Activated CD4-positive, alpha-beta memory T cell treated with anti-CD3 and anti-CD28 coated beads, Interleukin-2, amount 10 ng/mL, durations not matched to agents 7 days and 5 days (primary cell): ENCODE data around the gene LRRTM1. TPM values are rescaled to one million over a fixed set of nuclear protein-coding genes. Genes with fewer than 3 reads are reported as not detected.

ENCODE experiments used
- CTCF ChIA-PET: fragments of 350-600 bp; sonication (Branson Sonifier 250); formaldehyde crosslinking; loops from one replicate; lab custom pipeline; 2021; ENCODE audit warnings: antibody characterized with exemption, inconsistent platforms; lab: Charles Lee
- POLR2A ChIA-PET: fragments of 350-600 bp; sonication (Branson Sonifier 250); formaldehyde crosslinking; loops from one replicate; lab custom pipeline; 2021; ENCODE audit warnings: antibody characterized with exemption; lab: Charles Lee
- DNase-seq: peaks from one replicate; pipeline ENCODE4 v3.0.0-alpha.2; 2020
- H3K27ac Mint-ChIP-seq: one replicate; pipeline ENCODE4 v1.8.0; 2021; ENCODE audit warnings: mild to moderate bottlenecking, mixed read lengths
- H3K27me3 Mint-ChIP-seq: one replicate; pipeline ENCODE4 v1.8.0; 2021; ENCODE audit warnings: mixed read lengths
- H3K36me3 Mint-ChIP-seq: one replicate; pipeline ENCODE4 v1.8.0; 2021; ENCODE audit warnings: low read depth, mixed read lengths
- H3K4me1 Mint-ChIP-seq: one replicate; pipeline ENCODE4 v1.8.0; 2021; ENCODE audit warnings: mixed read lengths
- H3K4me3 Mint-ChIP-seq: one replicate; pipeline ENCODE4 v1.8.0; 2021; ENCODE audit warnings: mild to moderate bottlenecking, mixed read lengths
- H3K9me3 Mint-ChIP-seq: one replicate; pipeline ENCODE4 v1.8.0; 2021; ENCODE audit warnings: mixed read lengths
- total RNA-seq, 2 experiments: library from RNA; stranded (reverse); gene quantifications; one replicate each; pipeline ENCODE4 v1.2.3, GENCODE V29; 2021

Gene LRRTM1
- total RNA-seq: not detected

- Mint-ChIP-seq H3K36me3 (no peaks in the 10 kb centered on the region), H3K9me3 (peaks cover 3% of the 10 kb centered on the region), H3K4me3 (no peak within 1 kb of the TSS), H3K27ac (no peak within 1 kb of the TSS), H3K4me1 (no peaks in the 10 kb centered on the region), H3K27me3 (peaks cover 30% of the 10 kb centered on the region)
- no peak for DNase-seq
- ChIA-PET CTCF (no interaction called here), POLR2A (no interaction called here)
Measured at GRCh38 chr2:80303909-80304837, at the start of gene LRRTM1. Gene LRRTM1, minus strand, starts transcription at chr2:80304752. Its CDS starts 933 bp downstream, at chr2:80303819.

GRCh38 chr2:80351231-80351630 is 46.7 kb upstream of the LRRTM1 start:
- POLR2A ChIA-PET: no interaction called here
- DNase-seq: no peak
- H3K4me3 Mint-ChIP-seq: no peak overlapping the region
- H3K27ac Mint-ChIP-seq: no peak overlapping the region
- H3K4me1 Mint-ChIP-seq: no peaks in the 10 kb centered on the region
- no peaks in the 10 kb centered on the region for H3K27me3 Mint-ChIP-seq
- no peaks in the 10 kb centered on the region for H3K36me3 Mint-ChIP-seq
- CTCF ChIA-PET: no interaction called here
- H3K9me3 Mint-ChIP-seq: no peaks in the 10 kb centered on the region

- no peaks in the 10 kb centered on the region for H3K36me3 Mint-ChIP-seq
- CTCF ChIA-PET: no interaction called here
- DNase-seq: no peak
- H3K27me3 Mint-ChIP-seq: no peaks in the 10 kb centered on the region
- H3K27ac Mint-ChIP-seq: no peak overlapping the region
- no peaks in the 10 kb centered on the region for H3K4me1 Mint-ChIP-seq
- no peaks in the 10 kb centered on the region for H3K9me3 Mint-ChIP-seq
- H3K4me3 Mint-ChIP-seq: no peak overlapping the region
- POLR2A ChIA-PET: no interaction called here
Measured at GRCh38 chr2:80348953-80349352, 44.4 kb upstream of the LRRTM1 start.

GRCh38 chr2:80348078-80348477 is 43.5 kb upstream of the LRRTM1 start:
- Mint-ChIP-seq H3K4me1 (no peaks in the 10 kb centered on the region), H3K9me3 (no peaks in the 10 kb centered on the region), H3K36me3 (no peaks in the 10 kb centered on the region), H3K27me3 (no peaks in the 10 kb centered on the region), H3K4me3 (no peak overlapping the region), H3K27ac (no peak overlapping the region)
- DNase-seq: no peak
- CTCF ChIA-PET: no interaction called here
- POLR2A ChIA-PET: no interaction called here

- H3K27ac Mint-ChIP-seq: no peak overlapping the region
- no peaks in the 10 kb centered on the region for H3K36me3 Mint-ChIP-seq
- no peaks in the 10 kb centered on the region for H3K27me3 Mint-ChIP-seq
- H3K9me3 Mint-ChIP-seq: peaks cover 4% of the 10 kb centered on the region
- H3K4me1 Mint-ChIP-seq: no peaks in the 10 kb centered on the region
- no peak overlapping the region for H3K4me3 Mint-ChIP-seq
- ChIA-PET CTCF (no interaction called here), POLR2A (no interaction called here)
- no peak for DNase-seq
Measured at GRCh38 chr2:80340022-80340421, 35.5 kb upstream of the LRRTM1 start.

GRCh38 chr2:80338794-80339193 is 34.2 kb upstream of the LRRTM1 start:
- POLR2A ChIA-PET: no interaction called here
- no peak for DNase-seq
- Mint-ChIP-seq H3K4me1 (no peaks in the 10 kb centered on the region), H3K36me3 (no peaks in the 10 kb centered on the region), H3K27ac (no peak overlapping the region), H3K4me3 (no peak overlapping the region), H3K27me3 (no peaks in the 10 kb centered on the region), H3K9me3 (peaks cover 9% of the 10 kb centered on the region)
- CTCF ChIA-PET: no interaction called here

- no peak for DNase-seq
- Mint-ChIP-seq H3K4me1 (no peaks in the 10 kb centered on the region), H3K9me3 (peaks cover 14% of the 10 kb centered on the region), H3K4me3 (no peak overlapping the region), H3K36me3 (no peaks in the 10 kb centered on the region), H3K27ac (no peak overlapping the region), H3K27me3 (no peaks in the 10 kb centered on the region)
- CTCF ChIA-PET: no interaction called here
- POLR2A ChIA-PET: no interaction called here
Measured at GRCh38 chr2:80335411-80335810, 30.9 kb upstream of the LRRTM1 start.

GRCh38 chr2:80333886-80334285 is 29.3 kb upstream of the LRRTM1 start:
- Mint-ChIP-seq H3K9me3 (peaks cover 14% of the 10 kb centered on the region), H3K27me3 (no peaks in the 10 kb centered on the region), H3K36me3 (no peaks in the 10 kb centered on the region), H3K4me3 (no peak overlapping the region), H3K27ac (no peak overlapping the region), H3K4me1 (no peaks in the 10 kb centered on the region)
- CTCF ChIA-PET: no interaction called here
- no peak for DNase-seq
- POLR2A ChIA-PET: no interaction called here

GRCh38 chr2:80330527-80331450 is 26.2 kb upstream of the LRRTM1 start:
- H3K9me3 Mint-ChIP-seq: peaks cover 12% of the 10 kb centered on the region
- ChIA-PET POLR2A (no interaction called here), CTCF (no interaction called here)
- H3K4me1 Mint-ChIP-seq: no peaks in the 10 kb centered on the region
- no peaks in the 10 kb centered on the region for H3K36me3 Mint-ChIP-seq
- DNase-seq: no peak
- no peak overlapping the region for H3K27ac Mint-ChIP-seq
- H3K4me3 Mint-ChIP-seq: no peak overlapping the region
- no peaks in the 10 kb centered on the region for H3K27me3 Mint-ChIP-seq

GRCh38 chr2:80329491-80329890 is 24.9 kb upstream of the LRRTM1 start:
- Mint-ChIP-seq H3K27ac (no peak overlapping the region), H3K4me1 (no peaks in the 10 kb centered on the region), H3K4me3 (no peak overlapping the region), H3K36me3 (no peaks in the 10 kb centered on the region), H3K9me3 (peaks cover 10% of the 10 kb centered on the region), H3K27me3 (no peaks in the 10 kb centered on the region)
- no peak for DNase-seq
- CTCF ChIA-PET: interaction anchor here (0.7 kb wide), 1 partner anchor 91 kb away, joined by 3 read pairs; no protein-coding TSS in a partner anchor
- POLR2A ChIA-PET: no interaction called here

GRCh38 chr2:80328159-80328571 is 23.6 kb upstream of the LRRTM1 start:
- Mint-ChIP-seq H3K9me3 (peaks cover 3% of the 10 kb centered on the region), H3K4me1 (no peaks in the 10 kb centered on the region), H3K27ac (no peak overlapping the region), H3K36me3 (no peaks in the 10 kb centered on the region), H3K27me3 (no peaks in the 10 kb centered on the region), H3K4me3 (no peak overlapping the region)
- ChIA-PET POLR2A (no interaction called here), CTCF (no interaction called here)
- no peak for DNase-seq

GRCh38 chr2:80326861-80327260 is 22.3 kb upstream of the LRRTM1 start:
- peaks cover 1% of the 10 kb centered on the region for H3K27me3 Mint-ChIP-seq
- no peak overlapping the region for H3K27ac Mint-ChIP-seq
- POLR2A ChIA-PET: no interaction called here
- CTCF ChIA-PET: no interaction called here
- H3K4me1 Mint-ChIP-seq: no peaks in the 10 kb centered on the region
- no peak overlapping the region for H3K4me3 Mint-ChIP-seq
- DNase-seq: no peak
- H3K36me3 Mint-ChIP-seq: no peaks in the 10 kb centered on the region
- H3K9me3 Mint-ChIP-seq: peaks cover 2% of the 10 kb centered on the region

GRCh38 chr2:80326214-80326613 is 21.7 kb upstream of the LRRTM1 start:
- Mint-ChIP-seq H3K9me3 (no peaks in the 10 kb centered on the region), H3K4me1 (no peaks in the 10 kb centered on the region), H3K27ac (no peak overlapping the region), H3K4me3 (no peak overlapping the region), H3K36me3 (no peaks in the 10 kb centered on the region), H3K27me3 (peaks cover 1% of the 10 kb centered on the region)
- ChIA-PET POLR2A (no interaction called here), CTCF (no interaction called here)
- DNase-seq: no peak
